Measurements from ENCODE around the gene ALDH1A3.

DNA sequence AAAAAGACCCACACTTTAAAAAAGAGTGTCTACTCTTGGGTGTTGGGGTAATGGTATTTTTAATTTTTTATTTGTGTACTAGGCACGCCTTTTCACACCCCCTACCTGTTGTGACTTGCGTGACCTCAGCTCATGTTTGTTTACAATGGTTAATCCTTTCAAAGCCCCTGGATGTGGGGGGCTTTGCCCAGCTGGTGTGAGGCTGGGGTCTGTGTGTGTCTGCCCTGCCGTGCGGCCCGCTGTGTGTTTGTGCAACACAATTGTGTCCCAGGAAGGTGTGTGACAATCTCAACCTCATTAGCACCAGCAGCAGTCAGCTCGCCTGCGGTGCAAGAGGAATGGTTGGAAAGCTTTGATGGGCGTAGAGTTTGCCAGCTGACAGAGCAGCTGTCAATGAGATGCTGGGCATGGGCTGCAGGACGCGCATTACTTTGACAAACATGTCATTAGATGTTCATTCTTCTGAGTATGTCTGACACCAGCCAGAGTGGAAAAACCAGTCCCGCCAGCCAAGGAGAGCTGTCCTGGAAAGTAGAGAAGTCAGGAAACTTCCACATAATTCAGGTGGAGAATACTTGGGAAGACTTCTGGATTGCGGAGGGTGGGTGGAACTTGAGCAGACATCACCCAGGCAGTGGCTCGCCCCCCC lies 49.1 kb downstream of the ALDH1A3 start:
- TF ChIP-seq CTCF (IDR thresholded peaks at IDR 0.05; ENCODE audit: insufficient read depth, low read length) (no peak), POLR2AphosphoS5 (IDR thresholded peaks at IDR 0.05; ENCODE audit: low read depth) (no peak), GABPA (IDR thresholded peaks at IDR 0.05; ENCODE audit: low read depth) (no peak), REST (IDR thresholded peaks at IDR 0.05; ENCODE audit: insufficient replicate concordance, low read depth) (no peak)

All from HL-60 (cell line).